Medulla oblongata (tissue), 1 donor: ENCODE measurements around the gene ZDBF2.
"Not testable (repeated sequence)": the region's sequence is repeated elsewhere in the genome, so short reads cannot be mapped to it uniquely, and the experiment has no call there.

Experiments
- DNase-seq: peaks from one replicate; pipeline ENCODE4 v3.0.0-alpha.2; 2015; ENCODE audit errors: extremely low spot score

Gene ZDBF2

DNA sequence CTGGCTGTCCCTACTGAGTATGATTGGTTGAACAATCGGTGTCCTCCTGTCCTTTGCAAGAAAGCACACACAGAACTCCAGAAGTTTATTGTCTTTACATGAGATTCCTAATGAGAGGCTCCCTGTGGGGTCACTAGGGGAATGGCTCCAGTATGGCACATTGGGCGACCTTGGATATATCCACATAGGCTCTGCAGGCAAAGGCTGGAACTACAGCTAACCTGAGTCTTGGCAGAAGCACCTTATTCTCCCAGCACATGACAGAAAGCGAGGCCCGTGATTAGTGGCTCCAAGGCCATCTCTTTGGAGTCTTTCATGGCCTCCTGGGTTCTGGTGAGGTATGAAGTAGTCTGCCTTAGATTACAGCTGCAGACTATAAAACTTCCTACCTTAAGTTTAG, 49.0 kb downstream of the ZDBF2 start:
- no peak for DNase-seq

DNA sequence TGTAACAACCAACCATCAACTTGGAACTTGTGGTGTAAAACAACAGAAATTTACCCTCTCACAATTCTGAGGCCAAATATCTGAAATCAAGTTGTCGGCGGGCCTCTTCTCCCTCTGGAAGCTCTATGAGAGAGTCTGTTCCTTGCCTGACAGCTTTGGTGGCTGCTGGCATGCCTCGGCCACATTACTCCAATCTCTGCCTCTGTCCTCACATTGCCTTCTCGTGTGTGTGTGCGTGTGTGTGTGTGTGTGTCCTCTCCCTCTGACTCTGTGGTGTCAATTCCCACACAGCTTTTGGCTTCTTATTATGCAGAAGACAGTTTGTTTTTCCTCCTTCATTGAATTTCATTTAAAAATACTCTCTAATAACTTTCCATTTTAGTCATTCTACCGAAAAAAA, 50.4 kb downstream of the ZDBF2 start:
- no peak for DNase-seq

- peak; percentile 27 for DNase-seq
Observed at GRCh38 chr2:206328974-206329373, 54.5 kb downstream of the ZDBF2 start.

DNA sequence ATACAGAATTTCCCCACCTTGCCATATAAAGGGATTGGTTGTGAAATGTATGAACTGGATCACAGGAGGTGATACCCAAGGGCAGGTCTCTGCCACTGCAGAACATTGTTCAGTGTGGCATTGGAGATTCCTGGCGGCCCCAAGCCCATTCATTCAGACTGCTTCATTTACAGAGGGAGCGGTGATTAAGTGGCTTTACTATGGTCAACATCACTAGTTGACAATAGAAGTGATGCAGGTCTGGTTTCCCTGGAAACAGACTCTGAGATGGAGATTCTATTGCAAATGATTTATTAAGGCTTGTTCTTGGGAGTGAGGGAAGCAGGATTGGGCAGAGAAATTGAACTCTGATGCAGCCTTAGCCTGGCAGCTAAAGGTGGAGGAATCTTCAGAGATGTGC, 62.4 kb downstream of the ZDBF2 start:
- DNase-seq: no peak

GRCh38 chr2:206337956-206338355, 63.5 kb downstream of the ZDBF2 start:
- DNase-seq: no peak

GRCh38 chr2:206341396-206341795, 66.9 kb downstream of the ZDBF2 start:
- no peak for DNase-seq

- no peak for DNase-seq
Observed at GRCh38 chr2:206343144-206343543, 68.7 kb downstream of the ZDBF2 start.

- DNase-seq: no peak
Observed at GRCh38 chr2:206343816-206344215, 69.4 kb downstream of the ZDBF2 start.

DNA sequence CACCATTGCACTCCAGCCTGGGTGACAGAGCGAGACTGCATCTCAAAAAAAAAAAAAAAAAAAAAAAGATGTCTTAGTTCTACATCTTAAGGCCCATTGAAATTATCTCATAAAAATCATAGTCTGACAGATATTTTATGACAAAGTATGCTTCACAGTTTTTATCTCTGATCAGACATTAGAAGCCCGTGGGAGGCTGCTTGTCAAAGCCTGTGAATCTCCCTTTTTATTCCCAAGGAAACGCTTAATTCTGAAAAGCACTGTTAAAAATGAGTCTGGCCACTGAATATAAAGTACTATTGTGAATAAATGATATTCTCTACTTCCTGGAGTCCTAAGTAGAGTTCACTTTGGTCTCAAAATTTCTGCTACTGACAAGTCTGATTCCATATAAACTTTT, 71.1 kb downstream of the ZDBF2 start:
- DNase-seq: no peak

DNA sequence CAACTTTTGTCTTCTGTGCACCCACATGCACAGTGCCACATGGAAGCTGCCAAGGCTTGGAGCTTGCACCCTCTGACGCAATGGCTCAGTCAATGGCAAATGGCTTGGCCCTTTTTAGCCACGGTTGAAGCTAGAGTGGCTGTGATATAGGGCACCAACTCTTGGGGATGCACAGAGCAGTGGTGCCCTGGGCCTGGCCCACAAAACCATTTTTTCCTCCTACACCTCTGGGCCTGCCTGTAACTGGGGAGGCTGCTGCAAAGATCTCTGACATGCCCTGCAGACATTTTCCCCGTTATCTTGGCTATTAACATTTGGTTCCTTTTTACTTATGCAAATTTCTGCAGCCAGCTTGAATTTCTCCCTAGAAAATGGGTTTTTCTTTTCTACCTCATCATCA, 74.9 kb downstream of the ZDBF2 start:
- no peak for DNase-seq

DNA sequence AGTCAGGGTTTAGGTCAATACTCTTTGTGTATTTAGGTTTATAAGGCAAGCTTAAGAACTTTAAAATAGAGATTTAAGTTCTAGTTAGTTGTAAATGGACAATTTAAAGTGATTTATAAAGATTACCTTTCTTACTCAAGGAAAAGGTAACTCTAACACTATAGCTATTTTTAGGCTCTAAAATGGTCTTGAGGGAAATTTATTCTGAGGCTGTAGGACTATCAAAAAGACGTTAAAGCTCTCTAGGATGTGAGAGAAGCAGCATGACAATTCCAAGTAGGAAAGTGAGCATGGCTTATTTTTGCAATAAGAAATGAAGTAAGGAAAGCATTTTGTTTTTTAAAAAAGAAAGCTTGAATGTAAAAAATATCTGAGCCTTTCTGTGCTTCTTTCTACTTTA, 78.1 kb downstream of the ZDBF2 start:
- DNase-seq: no peak

GRCh38 chr2:206353685-206354084, 79.2 kb downstream of the ZDBF2 start:
- no peak for DNase-seq

- no peak for DNase-seq
Observed at GRCh38 chr2:206354129-206354528, 79.7 kb downstream of the ZDBF2 start.

DNA sequence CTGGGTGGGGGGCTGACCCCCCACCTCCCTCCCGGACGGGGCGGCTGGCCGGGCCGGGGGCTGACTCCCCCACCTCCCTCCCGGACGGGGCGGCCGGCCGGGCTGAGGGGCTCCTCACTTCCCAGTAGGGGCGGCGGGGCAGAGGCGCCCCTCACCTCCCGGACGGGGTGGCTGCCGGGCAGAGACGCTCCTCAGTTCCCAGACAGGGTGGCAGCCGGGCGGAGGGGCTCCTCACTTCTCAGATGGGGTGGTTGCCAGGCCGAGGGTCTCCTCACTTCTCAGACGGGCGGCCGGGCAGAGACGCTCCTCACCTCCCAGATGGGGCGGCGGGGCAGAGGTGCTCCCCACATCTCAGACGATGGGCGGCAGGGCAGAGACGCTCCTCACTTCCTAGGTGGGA, 82.4 kb downstream of the ZDBF2 start:
- DNase-seq: not testable (repeated sequence)

GRCh38 chr2:206360840-206361239, 86.4 kb downstream of the ZDBF2 start:
- DNase-seq: not testable (repeated sequence)

DNA sequence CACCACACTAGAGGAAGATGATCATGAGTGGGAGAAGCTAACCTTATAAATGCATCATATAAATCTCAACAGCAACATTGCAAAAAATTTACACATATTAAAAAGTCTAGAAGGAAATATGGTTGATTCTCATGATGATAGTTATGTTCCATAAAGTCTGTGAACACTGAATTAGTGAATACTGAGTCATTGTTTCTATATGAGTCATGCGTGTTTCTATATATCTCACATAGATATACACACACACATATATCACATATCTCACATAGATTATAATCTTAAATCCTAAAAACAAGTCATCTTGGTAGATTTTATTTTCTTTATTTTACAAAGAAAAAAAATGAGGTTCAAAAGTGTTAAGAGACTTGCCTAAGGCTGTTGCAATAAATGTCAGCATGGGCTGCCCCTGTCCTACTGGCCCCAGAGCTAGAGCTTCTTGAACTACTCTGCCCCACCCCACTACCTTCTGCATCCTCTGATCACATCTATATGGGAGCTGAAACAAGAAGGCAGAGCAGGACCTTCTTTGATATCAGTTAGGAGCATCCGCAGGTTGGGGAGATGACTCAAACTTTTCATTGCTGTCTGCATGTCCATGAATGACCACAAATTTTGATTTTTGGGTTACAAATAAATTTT, 87.1 kb downstream of the ZDBF2 start:
- no peak for DNase-seq
